NOMO-1 treated with DMSO at 0.1 percent for 48 hours (cell line): ENCODE results near the gene DCAF6.
"Not testable (repeated sequence)": the region's sequence is repeated elsewhere in the genome, so short reads cannot be mapped to it uniquely, and the experiment has no call there.

ENCODE experiments used
- DNase-seq: peaks from one replicate; lab custom pipeline; 2025; ENCODE audit not compliant: unreplicated experiment; lab: John Stamatoyannopoulos, UW

Gene DCAF6

GRCh38 chr1:167936068-167936929 lies at the start of gene DCAF6:
Gene DCAF6, plus strand, starts transcription at chr1:167936683. Its CDS starts 229 bp downstream, at chr1:167936912.
- peak; percentile 98 for DNase-seq

- not testable (repeated sequence) for DNase-seq
These were observed 49.3 kb upstream of the DCAF6 start for GRCh38 chr1:167887187-167887586.

- DNase-seq: no peak
These were observed 46.1 kb upstream of the DCAF6 start for GRCh38 chr1:167890400-167890799.

GRCh38 chr1:167893798-167894197 lies 42.7 kb upstream of the DCAF6 start:
- DNase-seq: no peak

GRCh38 chr1:167898578-167899222 lies 37.8 kb upstream of the DCAF6 start:
- no peak for DNase-seq

GRCh38 chr1:167899253-167899681 lies 37.2 kb upstream of the DCAF6 start:
- DNase-seq: no peak

GRCh38 chr1:167900907-167901306 lies 35.6 kb upstream of the DCAF6 start:
- no peak for DNase-seq

- DNase-seq: no peak
These were observed 31.8 kb upstream of the DCAF6 start for GRCh38 chr1:167904652-167905130.

GRCh38 chr1:167905182-167905581 lies 31.3 kb upstream of the DCAF6 start:
- peak; percentile 7 for DNase-seq

- DNase-seq: no peak
These were observed 30.8 kb upstream of the DCAF6 start for GRCh38 chr1:167905671-167906070.

GRCh38 chr1:167909691-167910180 lies 26.7 kb upstream of the DCAF6 start:
- no peak for DNase-seq

GRCh38 chr1:167910530-167910929 lies 26.0 kb upstream of the DCAF6 start:
- DNase-seq: no peak

GRCh38 chr1:167911413-167911812 lies 25.1 kb upstream of the DCAF6 start:
- DNase-seq: peak; percentile 24

GRCh38 chr1:167912294-167912693 lies 24.2 kb upstream of the DCAF6 start:
- no peak for DNase-seq

- no peak for DNase-seq
These were observed 22.5 kb upstream of the DCAF6 start, which contains the start of gene ADCY10 for GRCh38 chr1:167913895-167914496. Gene ADCY10, minus strand, starts transcription at chr1:167914134. Its CDS starts 8,994 bp downstream, at chr1:167905140.

GRCh38 chr1:167915569-167915968 lies 20.9 kb upstream of the DCAF6 start:
- no peak for DNase-seq

- no peak for DNase-seq
These were observed 19.5 kb upstream of the DCAF6 start for GRCh38 chr1:167916766-167917511.

- peak; percentile 42 for DNase-seq
These were observed 14.5 kb upstream of the DCAF6 start for GRCh38 chr1:167922023-167922422.

- DNase-seq: no peak
These were observed 13.8 kb upstream of the DCAF6 start for GRCh38 chr1:167922611-167923074.

- DNase-seq: no peak
These were observed 13.0 kb upstream of the DCAF6 start for GRCh38 chr1:167923324-167924056.
